ENCODE measurements around the gene THEMIS. TPM values are rescaled to one million over a fixed set of nuclear protein-coding genes. Genes with fewer than 3 reads are reported as not detected.
"Not testable (repeated sequence)": the region's sequence is repeated elsewhere in the genome, so short reads cannot be mapped to it uniquely, and the experiment has no call there.

Gene THEMIS
- total RNA-seq, 1 donor from 2014 or later = 61.0 TPM

- intact Hi-C loops (cut with micrococcal nuclease) = no loop called here
Measured at GRCh38 chr6:127812985-127813698, 87.7 kb downstream of the THEMIS start.

GRCh38 chr6:127811900-127812570, 88.8 kb downstream of the THEMIS start:
- intact Hi-C loops (cut with micrococcal nuclease) = no loop called here

GRCh38 chr6:127807806-127808517, 92.9 kb downstream of the THEMIS start:
- intact Hi-C loops (cut with micrococcal nuclease) = no loop called here

- intact Hi-C loops (cut with micrococcal nuclease) = no loop called here
Measured at GRCh38 chr6:127796713-127797112, 104.1 kb downstream of the THEMIS start.

- intact Hi-C loops (cut with micrococcal nuclease) = no loop called here
Measured at GRCh38 chr6:127794405-127794804, 106.5 kb downstream of the THEMIS start.

GRCh38 chr6:127793396-127793795, 107.5 kb downstream of the THEMIS start:
- intact Hi-C loops (cut with micrococcal nuclease) = no loop called here

- intact Hi-C loops (cut with micrococcal nuclease) = no loop called here
Measured at GRCh38 chr6:127792616-127793015, 108.2 kb downstream of the THEMIS start.

GRCh38 chr6:127791779-127792528, 108.9 kb downstream of the THEMIS start:
- intact Hi-C loops (cut with micrococcal nuclease) = no loop called here

- intact Hi-C loops (cut with micrococcal nuclease) = no loop called here
Measured at GRCh38 chr6:127790571-127790970, 110.3 kb downstream of the THEMIS start.

- intact Hi-C loops (cut with micrococcal nuclease) = no loop called here
Measured at GRCh38 chr6:127786109-127786508, 114.7 kb downstream of the THEMIS start.

- intact Hi-C loops (cut with micrococcal nuclease) = no loop called here
Measured at GRCh38 chr6:127784468-127784867, 116.4 kb downstream of the THEMIS start.

GRCh38 chr6:127781636-127782272, 119.1 kb downstream of the THEMIS start:
- intact Hi-C loops (cut with micrococcal nuclease) = not testable (repeated sequence)

- intact Hi-C loops (cut with micrococcal nuclease) = no loop called here
Measured at GRCh38 chr6:127776320-127776719, 124.5 kb downstream of the THEMIS start.

- intact Hi-C loops (cut with micrococcal nuclease) = no loop called here
Measured at GRCh38 chr6:127775371-127775770, 125.5 kb downstream of the THEMIS start.

- intact Hi-C loops (cut with micrococcal nuclease) = no loop called here
Measured at GRCh38 chr6:127768745-127769144, 132.1 kb downstream of the THEMIS start.

GRCh38 chr6:127768223-127768622, 132.6 kb downstream of the THEMIS start:
- intact Hi-C loops (cut with micrococcal nuclease) = no loop called here

- intact Hi-C loops (cut with micrococcal nuclease) = no loop called here
Measured at GRCh38 chr6:127765949-127766348, 134.9 kb downstream of the THEMIS start.

- intact Hi-C loops (cut with micrococcal nuclease) = no loop called here
Measured at GRCh38 chr6:127762284-127762683, 138.6 kb downstream of the THEMIS start.

- intact Hi-C loops (cut with micrococcal nuclease) = no loop called here
Measured at GRCh38 chr6:127761084-127761483, 139.8 kb downstream of the THEMIS start.

GRCh38 chr6:127749095-127749494, 151.8 kb downstream of the THEMIS start:
- intact Hi-C loops (cut with micrococcal nuclease) = no loop called here

- intact Hi-C loops (cut with micrococcal nuclease) = no loop called here
Measured at GRCh38 chr6:127748290-127748689, 152.6 kb downstream of the THEMIS start.

Data from T-helper 1 cell treated with Interleukin-12 subunit alpha and Interleukin-12 subunit beta and Interleukin-4 antibody, amounts not matched to agents 30 ng/mL and 1 ng/mL, for 36 hours (primary cell).